Endothelial cell of umbilical vein (primary cell): Measurements from ENCODE around the gene NUDT5. TPM values are rescaled to one million over a fixed set of nuclear protein-coding genes. Genes with fewer than 3 reads are reported as not detected.

ENCODE experiments used
- BruUV-seq: library from RNA; stranded (reverse); fragments of 400-500 nt; replicated peaks from 2 replicates; lab custom pipeline; 2021; lab: Mats Ljungman, UMichigan
- CTCF ChIA-PET: fragments of 300-600, 350-600 bp; sonication (Branson Sonifier 250); formaldehyde crosslinking; loops from one replicate; lab custom pipeline; 2021; ENCODE audit warnings: antibody characterized with exemption, inconsistent platforms; lab: Charles Lee
- POLR2A ChIA-PET: fragments of 300-600, 350-600 bp; sonication (Branson Sonifier 250); formaldehyde crosslinking; loops from one replicate; lab custom pipeline; 2021; ENCODE audit warnings: antibody characterized with exemption, inconsistent platforms; lab: Charles Lee
- DNase-seq: peaks from one replicate; pipeline ENCODE4 v3.0.0-alpha.2; 2011; ENCODE audit warnings: low read depth, low spot score
- FAIRE-seq: peaks from 2 replicates; lab custom pipeline; 2011; peaks lifted over from hg19 to GRCh38; lab: Jason Lieb, UNC
- H2AFZ ChIP-seq: 2 replicates; pipeline ENCODE4 v1.6.0; 2012; ENCODE audit warnings: low read depth, low read length, control low read depth, inconsistent platforms
- H3K27ac ChIP-seq: 2 replicates; pipeline ENCODE4 v1.5.1; 2011; ENCODE audit warnings: low read depth, mild to moderate bottlenecking, control low read depth, low read length, moderate library complexity; ENCODE audit not compliant: insufficient read depth
- H3K27me3 ChIP-seq, 2 experiments: 2 replicates each; pipeline versions ENCODE4 v1.6.0 to v1.6.1; 2011; ENCODE audit warnings: low read length in 2 of 2, mixed read lengths in 1 of 2; ENCODE audit not compliant: control insufficient read depth in 2 of 2, insufficient read depth in 2 of 2
- H3K36me3 ChIP-seq, 2 experiments: 2 replicates in 1 of 2; 3 replicates in 1 of 2; pipeline ENCODE4 v1.5.1; 2011; ENCODE audit warnings: low read length in 2 of 2, mild to moderate bottlenecking in 1 of 2, moderate library complexity in 1 of 2; ENCODE audit not compliant: control insufficient read depth in 2 of 2, insufficient read depth in 2 of 2; ENCODE audit errors: extremely low read depth in 1 of 2
- H3K4me1 ChIP-seq: 3 replicates; pipeline ENCODE4 v1.5.1; 2011; ENCODE audit warnings: mild to moderate bottlenecking, low read length; ENCODE audit not compliant: control insufficient read depth, insufficient read depth; ENCODE audit errors: extremely low read depth
- H3K4me2 ChIP-seq: 2 replicates; pipeline ENCODE4 v1.6.1; 2011; ENCODE audit warnings: low read length, control low read depth, mixed read lengths; ENCODE audit not compliant: insufficient read depth
- H3K4me3 ChIP-seq, 3 experiments: fragments of 200-600 bp in 1 of 3; sonication (generic), shearing (Covaris generic) in 1 of 3; replicated peaks in 1 of 3; 2 replicates each; pipeline ENCODE4 v1.5.1; 2011 to 2016; ENCODE audit warnings: control low read depth in 3 of 3, low read length in 3 of 3, mild to moderate bottlenecking in 2 of 3, inconsistent platforms in 1 of 3, low read depth in 1 of 3, moderate library complexity in 1 of 3; ENCODE audit not compliant: insufficient read depth in 1 of 3
- H3K79me2 ChIP-seq: 2 replicates; pipeline ENCODE4 v1.6.0; 2012; ENCODE audit warnings: low read length, inconsistent platforms; ENCODE audit not compliant: control insufficient read depth, insufficient read depth
- H3K9ac ChIP-seq: replicated peaks from 2 replicates; pipeline ENCODE3; 2011; ENCODE audit warnings: low read length, control low read depth; ENCODE audit not compliant: insufficient read depth; ENCODE audit errors: extremely low read depth
- H3K9me1 ChIP-seq: replicated peaks from 3 replicates; pipeline ENCODE4 v1.6.0; 2011; ENCODE audit warnings: mild to moderate bottlenecking, low read length; ENCODE audit not compliant: control insufficient read depth, insufficient read depth; ENCODE audit errors: extremely low read depth
- H3K9me3 ChIP-seq: replicated peaks from 2 replicates; pipeline ENCODE4 v1.5.1; 2012; ENCODE audit warnings: low read length, inconsistent platforms; ENCODE audit not compliant: control insufficient read depth, insufficient read depth
- H4K20me1 ChIP-seq: replicated peaks from 2 replicates; pipeline ENCODE3; 2011; ENCODE audit warnings: mild to moderate bottlenecking, low read length; ENCODE audit not compliant: control insufficient read depth, insufficient read depth; ENCODE audit errors: extremely low read depth
- FOS ChIP-seq: IDR thresholded peaks from 2 replicates; pipeline ENCODE4 v1.6.1; 2011; ENCODE audit warnings: mild to moderate bottlenecking, low read length, moderate library complexity, borderline replicate concordance; ENCODE audit not compliant: insufficient read depth
- JUN ChIP-seq: IDR thresholded peaks from 2 replicates; pipeline ENCODE4 v1.6.1; 2011; ENCODE audit warnings: borderline replicate concordance, low read depth; ENCODE audit not compliant: insufficient read length, insufficient read depth
- MYC ChIP-seq: IDR thresholded peaks from one replicate; pipeline ENCODE4 v1.6.1; 2011; ENCODE audit warnings: mild to moderate bottlenecking, low read depth, low read length
- POLR2A ChIP-seq: IDR thresholded peaks from 2 replicates; pipeline ENCODE4 v1.6.1; 2012; ENCODE audit warnings: low read depth, mild to moderate bottlenecking, control low read depth, low read length
- dilution Hi-C: fragments of 300-500 bp; cut with MboI; formaldehyde crosslinking; loops from one replicate; pipeline ENCODE4 v1.15.0; 2019; ENCODE audit warnings: low sequenced_read_pairs; ENCODE audit not compliant: extremely low pct_ligation_motif_present
- intact Hi-C: fragments of 100-400 bp; cut with micrococcal nuclease; formaldehyde crosslinking; loops from one replicate; pipeline ENCODE4 v1.10.0; 2022
- polyA plus RNA-seq, 4 experiments: library from polyadenylated mRNA; depleted of rRNA in 3 of 4; stranded (reverse) in 3 of 4; unstranded in 1 of 4; fragments of >200 nt; gene quantifications; 2 replicates each; pipeline versions ENCODE4 v1.2.1 to v1.2.3, GENCODE V29; 2011 to 2012; ENCODE audit warnings: missing spikeins in 1 of 4
- total RNA-seq: library from RNA; stranded (reverse); gene quantifications from 2 replicates; pipeline ENCODE4 v1.2.3, GENCODE V29; 2021
- TF ChIP-seq, protein P1 (sequence below): IDR thresholded peaks from 2 replicates; pipeline ENCODE4 v1.6.1; 2011; ENCODE audit not compliant: insufficient read depth, insufficient read length
- TF ChIP-seq, protein P2 (sequence below), 2 donors: IDR thresholded peaks; 1 replicate in 1 of 2; 2 replicates in 1 of 2; pipeline ENCODE4 v1.5.1; 2011; ENCODE audit warnings: low read length in 2 of 2, mild to moderate bottlenecking in 2 of 2, moderate library complexity in 2 of 2, control low read depth in 1 of 2, inconsistent platforms in 1 of 2, low read depth in 1 of 2; ENCODE audit not compliant: insufficient read depth in 1 of 2; ENCODE audit errors: extremely low read depth in 1 of 2

The NUDT5 gene
- total and polyA plus RNA-seq, 2 donors (not counting 3 experiments of a cell fraction or from before 2014, with no cell fraction given), result 81.8 to 87.8 TPM

DNA sequence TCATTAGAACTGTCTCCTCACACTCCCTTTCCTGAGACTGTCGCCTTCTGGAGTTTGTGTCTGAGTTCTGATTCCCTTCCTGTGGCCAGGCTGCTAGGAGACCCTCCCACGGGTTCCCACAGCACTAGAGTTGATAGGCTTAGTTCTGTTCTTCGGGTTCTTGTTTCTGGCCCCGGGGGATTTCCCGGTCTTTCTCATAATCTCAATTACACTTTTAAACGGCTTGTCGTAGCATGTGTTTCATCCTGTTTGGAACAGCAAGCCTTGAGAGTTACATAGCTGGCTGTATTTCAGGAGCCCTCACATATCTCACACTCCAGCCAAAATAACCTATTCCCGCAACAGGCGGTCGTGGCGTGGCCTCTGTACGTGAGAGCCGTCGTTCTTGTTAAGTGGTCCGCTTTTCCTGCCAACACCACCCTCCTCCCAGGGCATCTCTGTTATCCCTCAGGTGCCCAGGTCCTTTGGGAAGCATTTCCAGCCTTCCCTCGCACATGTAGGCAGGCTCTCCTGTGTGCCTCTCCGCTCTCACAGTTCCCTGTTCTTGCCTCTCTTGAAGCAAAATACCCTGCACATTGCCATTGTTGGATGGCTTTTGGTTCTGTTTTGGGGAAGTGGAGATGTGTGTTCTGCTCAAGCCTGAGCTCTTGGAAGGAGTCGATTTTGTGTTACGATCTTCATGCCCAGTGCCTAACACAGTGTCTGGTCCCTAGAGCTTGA lies 46.3 kb upstream of the NUDT5 start:
- Histone ChIP-seq H3K9me1 (no peaks in the 10 kb centered on the region), H3K27me3 (no peaks in the 10 kb centered on the region), H3K9me3 (no peaks in the 10 kb centered on the region), H2AFZ (no peak overlapping the region), H3K4me3 (no peak overlapping the region), H3K4me2 (no peak overlapping the region), H4K20me1 (no peaks in the 10 kb centered on the region), H3K36me3 (peaks cover 6 to 16% of the 10 kb centered on the region in 2 experiments), H3K4me1 (no peaks in the 10 kb centered on the region), H3K79me2 (peaks cover 2% of the 10 kb centered on the region), H3K27ac (no peak overlapping the region), H3K9ac (no peak overlapping the region)
- no peak for TF ChIP-seq POLR2A
- TF ChIP-seq, protein P1, sequence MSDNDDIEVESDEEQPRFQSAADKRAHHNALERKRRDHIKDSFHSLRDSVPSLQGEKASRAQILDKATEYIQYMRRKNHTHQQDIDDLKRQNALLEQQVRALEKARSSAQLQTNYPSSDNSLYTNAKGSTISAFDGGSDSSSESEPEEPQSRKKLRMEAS, result no peak
- TF ChIP-seq, protein P2, sequence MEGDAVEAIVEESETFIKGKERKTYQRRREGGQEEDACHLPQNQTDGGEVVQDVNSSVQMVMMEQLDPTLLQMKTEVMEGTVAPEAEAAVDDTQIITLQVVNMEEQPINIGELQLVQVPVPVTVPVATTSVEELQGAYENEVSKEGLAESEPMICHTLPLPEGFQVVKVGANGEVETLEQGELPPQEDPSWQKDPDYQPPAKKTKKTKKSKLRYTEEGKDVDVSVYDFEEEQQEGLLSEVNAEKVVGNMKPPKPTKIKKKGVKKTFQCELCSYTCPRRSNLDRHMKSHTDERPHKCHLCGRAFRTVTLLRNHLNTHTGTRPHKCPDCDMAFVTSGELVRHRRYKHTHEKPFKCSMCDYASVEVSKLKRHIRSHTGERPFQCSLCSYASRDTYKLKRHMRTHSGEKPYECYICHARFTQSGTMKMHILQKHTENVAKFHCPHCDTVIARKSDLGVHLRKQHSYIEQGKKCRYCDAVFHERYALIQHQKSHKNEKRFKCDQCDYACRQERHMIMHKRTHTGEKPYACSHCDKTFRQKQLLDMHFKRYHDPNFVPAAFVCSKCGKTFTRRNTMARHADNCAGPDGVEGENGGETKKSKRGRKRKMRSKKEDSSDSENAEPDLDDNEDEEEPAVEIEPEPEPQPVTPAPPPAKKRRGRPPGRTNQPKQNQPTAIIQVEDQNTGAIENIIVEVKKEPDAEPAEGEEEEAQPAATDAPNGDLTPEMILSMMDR (IDR thresholded peaks at IDR 0.05; ENCODE audit: extremely low read depth in 1 of 2, insufficient read depth in 1 of 2, low read depth in 1 of 2, low read length in 2 of 2), result no peak
- TF ChIP-seq JUN, result no peak
- no peak for TF ChIP-seq FOS
- TF ChIP-seq MYC, result no peak
- DNase-seq (no peak), FAIRE-seq (no peak)
- POLR2A ChIA-PET, result no interaction called here
- dilution Hi-C loops, result no loop called here
- BruUV-seq, result no TSS peak
- CTCF ChIA-PET, result no interaction called here
- intact Hi-C loops, result no loop called here
